GM18868 (cell line): ENCODE measurements around the gene UTP4.

Source experiments
- ATAC-seq: cut with Tn5 transposase; IDR thresholded peaks from one replicate; pipeline ENCODE4 v1.9.1; 2021; ENCODE audit warnings: mild to moderate bottlenecking, moderate library complexity; ENCODE audit not compliant: unreplicated experiment

UTP4 gene

GRCh38 chr16:69132424-69133252 is at the start of gene UTP4, which contains the start of gene CHTF8:
Gene UTP4 (plus strand): TSS chr16:69132649. CDS start chr16:69133460, 811 bp downstream.
Gene CHTF8 (minus strand): TSS chr16:69132588. CDS start chr16:69121458, 11,130 bp downstream.
- peak; percentile 90 for ATAC-seq

- no peak for ATAC-seq
These were observed 49.0 kb upstream of the UTP4 start for GRCh38 chr16:69083306-69083941.

GRCh38 chr16:69084289-69084688 is 48.2 kb upstream of the UTP4 start:
- no peak for ATAC-seq

GRCh38 chr16:69085032-69085695 is 47.3 kb upstream of the UTP4 start:
- ATAC-seq, result no peak

GRCh38 chr16:69087161-69087581 is 45.3 kb upstream of the UTP4 start:
- no peak for ATAC-seq

- ATAC-seq, result no peak
These were observed 43.8 kb upstream of the UTP4 start for GRCh38 chr16:69088684-69089083.

- peak; percentile 56 for ATAC-seq
These were observed 43.1 kb upstream of the UTP4 start for GRCh38 chr16:69089091-69089910.

GRCh38 chr16:69093974-69094373 is 38.5 kb upstream of the UTP4 start:
- no peak for ATAC-seq

GRCh38 chr16:69094501-69094900 is 37.9 kb upstream of the UTP4 start:
- no peak for ATAC-seq

GRCh38 chr16:69095193-69095592 is 37.3 kb upstream of the UTP4 start:
- ATAC-seq, result no peak

GRCh38 chr16:69100071-69100691 is 32.3 kb upstream of the UTP4 start:
- no peak for ATAC-seq

- no peak for ATAC-seq
These were observed 26.7 kb upstream of the UTP4 start, which contains the start of gene HAS3 for GRCh38 chr16:69105501-69106361. Gene HAS3 (plus strand): TSS chr16:69105653. CDS start chr16:69109396, 3,743 bp downstream.

- ATAC-seq, result no peak
These were observed 25.7 kb upstream of the UTP4 start for GRCh38 chr16:69106491-69107315.

GRCh38 chr16:69107316-69107962 is 25.0 kb upstream of the UTP4 start:
- ATAC-seq, result no peak

GRCh38 chr16:69108064-69108904 is 24.2 kb upstream of the UTP4 start:
- no peak for ATAC-seq

- no peak for ATAC-seq
These were observed 23.6 kb upstream of the UTP4 start for GRCh38 chr16:69108905-69109252.
